HAP-1 (cell line): ENCODE measurements around the gene CACFD1.

ENCODE experiments used
- DNase-seq, 2 experiments: peaks; one replicate each; pipeline ENCODE4 v3.0.0-alpha.2; 2016 to 2020; ENCODE audit warnings: low spot score in 2 of 2
- H3K27me3 ChIP-seq: fragments of 250-450 bp; sonication (Bioruptor Pico); 2 replicates; pipeline ENCODE4 v1.5.1; 2020; ENCODE audit warnings: low read depth, mild to moderate bottlenecking, moderate library complexity
- H3K36me3 ChIP-seq: fragments of 250-450 bp; sonication (Bioruptor Pico); replicated peaks from 2 replicates; pipeline ENCODE4 v1.5.1; 2020; ENCODE audit warnings: mild to moderate bottlenecking
- H3K4me1 ChIP-seq: fragments of 250-450 bp; sonication (Bioruptor Pico); 2 replicates; pipeline ENCODE4 v1.5.1; 2020; ENCODE audit warnings: mild to moderate bottlenecking
- H3K4me3 ChIP-seq: fragments of 250-450 bp; sonication (Bioruptor Pico); 2 replicates; pipeline ENCODE4 v1.5.1; 2020; ENCODE audit warnings: mild to moderate bottlenecking, moderate library complexity
- H3K9me3 ChIP-seq: fragments of 250-450 bp; sonication (Bioruptor Pico); 2 replicates; pipeline ENCODE4 v1.5.1; 2020; ENCODE audit warnings: mild to moderate bottlenecking, moderate library complexity
- in situ Hi-C: fragments of 300-500 bp; cut with MboI; formaldehyde crosslinking; loops from 3 replicates; pipeline ENCODE4 v1.14.3; 2020; ENCODE audit warnings: low sequenced_read_pairs, inconsistent platforms, mixed read lengths

CACFD1 gene

DNA sequence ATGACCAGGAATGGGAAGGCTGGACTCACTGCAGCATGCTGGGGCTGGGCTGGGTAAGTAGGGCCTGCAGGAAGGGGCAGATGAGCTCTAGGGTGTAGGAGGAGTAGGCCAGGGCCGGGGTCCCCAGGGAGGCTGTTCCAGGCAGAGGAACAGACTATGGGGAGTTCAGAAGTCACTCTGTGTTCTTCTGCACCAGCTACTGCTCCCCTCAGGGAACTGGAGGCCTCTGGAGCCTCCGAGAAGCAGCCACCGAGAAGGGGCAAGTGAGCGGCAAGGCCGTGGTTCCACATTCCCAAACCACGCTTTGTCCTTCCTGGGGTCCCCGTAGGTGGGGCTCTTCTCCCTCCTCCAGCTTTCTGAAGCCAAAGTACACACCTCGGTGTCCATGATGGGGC lies 27.6 kb downstream of the CACFD1 start:
- Histone ChIP-seq H3K4me3 (no peak overlapping the region), H3K36me3 (no peaks in the 10 kb centered on the region), H3K27me3 (peaks cover 3% of the 10 kb centered on the region; the same call in 1 of the 2 replicates), H3K9me3 (no peaks in the 10 kb centered on the region), H3K4me1 (no peaks in the 10 kb centered on the region)
- DNase-seq, result no peak
- in situ Hi-C loops, result loop anchor here (5.0 to 25.0 kb wide), 3 partner anchors 143 to 450 kb away; partner anchors contain the start of genes GTF3C5, MED22 and RPL7A

DNA sequence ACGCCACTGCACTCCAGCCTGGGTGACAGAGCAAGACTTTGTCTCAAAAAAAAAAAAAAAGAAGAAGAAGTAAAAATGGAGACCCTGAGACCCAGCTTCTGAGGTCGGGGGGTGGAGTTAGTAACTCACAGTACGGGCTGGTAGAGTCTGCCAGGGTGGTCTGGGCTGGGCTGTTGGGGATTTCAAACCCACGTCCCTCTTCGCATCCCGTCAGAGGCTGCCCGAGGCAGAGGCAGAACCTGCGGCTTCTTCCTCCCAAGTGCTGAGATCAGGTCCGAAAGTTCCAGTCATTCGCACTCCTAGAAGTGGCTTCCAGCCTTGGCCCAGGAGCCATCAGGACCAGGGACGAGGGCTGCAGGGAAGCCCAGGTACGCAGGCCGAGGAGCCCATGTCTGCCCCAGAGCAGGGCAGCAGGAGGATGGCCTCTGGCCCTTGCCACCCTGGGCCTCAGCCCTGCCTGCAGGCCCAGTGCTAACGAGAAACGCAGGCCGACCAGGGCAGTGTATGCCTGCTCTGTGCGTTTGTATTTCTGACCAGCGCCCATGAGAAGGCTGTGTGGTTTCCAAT lies 29.0 kb downstream of the CACFD1 start:
- Histone ChIP-seq H3K9me3 (no peaks in the 10 kb centered on the region), H3K27me3 (peaks cover 3% of the 10 kb centered on the region; the same call in 1 of the 2 replicates), H3K36me3 (no peaks in the 10 kb centered on the region), H3K4me3 (no peak overlapping the region), H3K4me1 (no peaks in the 10 kb centered on the region)
- DNase-seq, result no peak
- in situ Hi-C loops, result loop anchor here (5.0 to 25.0 kb wide), 3 partner anchors 144 to 451 kb away; partner anchors contain the start of genes GTF3C5, MED22 and RPL7A

DNA sequence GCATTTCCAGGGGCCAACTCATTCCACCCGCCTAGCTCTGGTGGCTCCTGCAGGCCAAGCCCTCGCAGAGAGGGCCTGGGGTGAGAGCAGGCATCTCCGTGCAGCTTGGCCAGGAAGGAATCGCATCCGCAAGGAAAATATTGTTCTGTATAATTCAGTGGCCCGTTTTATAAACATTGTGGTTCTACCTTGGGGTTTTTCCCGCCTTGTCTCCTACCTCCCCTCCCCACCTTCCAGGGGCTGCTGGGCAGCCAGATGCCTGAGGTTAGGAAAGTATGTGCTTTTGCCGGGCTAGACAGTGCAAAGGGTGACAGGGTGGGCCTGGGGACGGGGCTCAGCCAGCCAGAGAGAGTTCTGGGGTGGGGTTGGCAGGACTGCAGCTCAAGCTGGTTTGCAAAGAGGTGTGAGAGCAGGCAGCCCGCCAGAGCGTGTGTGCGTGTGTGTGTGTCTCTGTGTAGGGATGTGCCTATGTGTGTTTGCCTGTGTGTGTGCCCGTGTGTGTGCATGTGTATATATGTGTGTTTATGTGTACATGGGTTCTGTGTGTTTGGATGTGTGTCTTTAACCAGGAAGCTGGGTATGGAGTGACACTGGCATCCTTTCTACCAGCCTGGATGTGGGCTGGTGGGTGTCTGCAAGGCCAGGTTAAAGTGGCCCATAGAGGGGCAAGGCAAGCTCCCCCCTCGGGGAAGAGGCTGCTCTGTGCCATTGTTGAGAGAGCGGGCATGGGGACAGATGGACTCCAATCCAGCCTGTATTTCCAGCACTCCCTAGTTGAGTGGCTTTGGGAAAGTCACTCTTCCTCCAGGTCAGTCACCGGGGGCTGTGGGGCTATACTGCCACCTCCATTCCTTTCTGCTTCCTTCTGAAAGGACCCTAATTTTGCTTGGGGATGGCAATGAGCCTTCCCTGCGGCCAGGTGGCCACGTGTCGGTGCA lies 29.7 kb downstream of the CACFD1 start:
- H3K4me3 ChIP-seq, result no peak overlapping the region
- H3K9me3 ChIP-seq, result no peaks in the 10 kb centered on the region
- in situ Hi-C loops, result loop anchor here (5.0 to 25.0 kb wide), 3 partner anchors 145 to 452 kb away; partner anchors contain the start of genes GTF3C5, MED22 and RPL7A
- no peak for DNase-seq
- no peaks in the 10 kb centered on the region for H3K4me1 ChIP-seq
- H3K36me3 ChIP-seq, result no peaks in the 10 kb centered on the region
- peaks cover 3% of the 10 kb centered on the region; the same call in 1 of the 2 replicates for H3K27me3 ChIP-seq

- Histone ChIP-seq H3K4me1 (no peaks in the 10 kb centered on the region), H3K27me3 (peaks cover 3% of the 10 kb centered on the region; the same call in 1 of the 2 replicates)
- in situ Hi-C loops, result loop anchor here (25.0 kb wide), 1 partner anchor 453 kb away; the partner anchor contains the start of gene GTF3C5
These were observed 30.5 kb downstream of the CACFD1 start for GRCh38 chr9:133490201-133490681.

DNA sequence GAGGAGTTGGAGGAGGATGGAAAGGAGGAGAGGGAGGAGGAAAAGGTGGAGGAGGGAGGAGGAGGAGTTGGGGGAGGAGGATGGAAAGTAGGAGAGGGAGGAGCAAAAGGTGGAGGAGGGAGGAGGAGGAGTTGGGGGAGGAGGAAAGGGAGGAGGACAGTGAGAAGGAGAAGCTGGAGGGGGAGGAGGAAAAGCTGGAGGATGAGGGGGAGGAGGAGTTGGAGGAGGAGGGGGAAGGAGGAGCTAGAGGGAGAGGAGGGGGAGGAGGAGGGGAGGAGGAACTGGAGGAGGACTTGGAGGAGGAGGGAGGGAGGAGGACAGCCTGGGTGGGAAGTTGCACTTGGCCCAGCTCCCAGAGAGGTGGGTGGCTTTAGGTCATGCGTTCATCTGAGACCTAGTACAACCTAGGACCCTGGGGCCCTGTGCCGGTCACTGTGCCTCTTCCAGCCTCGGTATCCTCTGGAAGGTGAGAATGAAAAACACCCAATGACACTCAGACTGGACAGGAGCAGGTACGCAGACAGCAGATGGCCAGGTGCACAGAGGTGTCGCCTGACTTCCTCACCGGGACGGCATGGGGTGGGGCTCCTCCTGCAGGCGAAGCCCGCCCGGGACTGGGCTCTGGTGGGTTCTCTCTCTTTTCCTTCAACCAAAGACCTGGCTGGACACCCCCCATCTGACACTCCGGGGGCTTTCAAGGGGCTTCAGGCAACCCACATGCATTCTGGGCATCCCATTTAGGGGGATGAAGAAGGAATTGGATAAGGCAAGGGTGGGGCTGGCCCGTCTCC lies 31.3 kb downstream of the CACFD1 start:
- Histone ChIP-seq H3K27me3 (peaks cover 3% of the 10 kb centered on the region; the same call in 1 of the 2 replicates), H3K4me3 (no peak overlapping the region), H3K4me1 (no peaks in the 10 kb centered on the region), H3K9me3 (no peaks in the 10 kb centered on the region), H3K36me3 (no peaks in the 10 kb centered on the region)
- no peak for DNase-seq
- in situ Hi-C loops, result loop anchor here (25.0 kb wide), 1 partner anchor 454 kb away; the partner anchor contains the start of gene GTF3C5

More at GRCh38 chr9:133490201-133490681, 30.5 kb downstream of the CACFD1 start:
- Histone ChIP-seq H3K4me3 (no peak overlapping the region), H3K36me3 (no peaks in the 10 kb centered on the region), H3K9me3 (no peaks in the 10 kb centered on the region)
- no peak for DNase-seq

- Histone ChIP-seq H3K27me3 (peaks cover 6% of the 10 kb centered on the region; the same call in 1 of the 2 replicates), H3K9me3 (no peaks in the 10 kb centered on the region), H3K36me3 (no peaks in the 10 kb centered on the region), H3K4me1 (no peaks in the 10 kb centered on the region), H3K4me3 (no peak overlapping the region)
- no peak for DNase-seq
- in situ Hi-C loops, result loop anchor here (25.0 kb wide), 1 partner anchor 454 kb away; the partner anchor contains the start of gene GTF3C5
These were observed 31.8 kb downstream of the CACFD1 start for GRCh38 chr9:133491656-133491925.

DNA sequence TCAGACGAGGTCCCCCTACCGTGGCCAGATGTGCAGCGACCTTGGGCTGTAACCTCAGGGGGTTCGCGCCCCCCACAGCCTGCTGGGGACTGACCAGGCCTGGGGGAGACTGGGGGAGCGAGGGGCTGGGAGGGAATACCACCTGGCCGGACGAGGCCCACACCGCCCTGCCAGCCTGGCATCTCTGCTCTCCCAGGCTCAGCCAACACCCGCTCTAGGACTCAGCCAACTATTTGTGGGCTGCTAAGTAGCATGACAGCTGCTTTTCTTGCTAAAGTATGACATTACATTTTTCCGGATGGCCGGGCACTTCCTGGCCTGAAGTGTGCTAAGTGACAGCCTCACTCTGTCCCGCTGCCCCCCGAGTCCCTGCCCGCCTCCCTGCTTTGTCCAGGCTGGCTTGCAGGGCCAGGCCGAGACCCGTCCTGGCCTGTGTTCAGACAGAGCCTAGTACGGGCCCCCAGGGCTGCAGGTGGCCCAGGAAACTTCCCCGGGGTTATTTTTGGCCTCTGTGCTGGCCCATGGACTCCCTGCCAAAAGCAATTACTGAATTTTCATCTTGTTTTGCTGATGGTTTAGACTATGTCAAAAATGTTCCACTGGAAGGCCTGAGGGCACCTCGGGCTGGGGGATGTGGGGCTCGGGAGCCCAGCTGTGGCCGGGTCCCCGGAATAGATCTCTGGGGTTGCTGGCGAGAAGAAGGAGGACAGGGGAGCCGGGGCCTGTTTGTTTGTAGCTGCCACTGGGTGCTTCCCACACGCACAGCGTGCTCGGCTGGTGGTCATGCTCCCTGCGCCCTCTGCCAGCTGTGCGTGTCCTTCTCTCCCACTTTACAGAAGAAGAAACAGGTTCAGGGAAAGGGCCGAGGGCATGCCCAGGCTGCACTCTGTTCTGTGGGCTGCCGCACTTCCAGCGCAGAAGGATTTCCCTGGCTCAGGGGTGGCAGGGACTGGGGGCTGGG lies 32.6 kb downstream of the CACFD1 start:
- no peak overlapping the region for H3K4me3 ChIP-seq
- in situ Hi-C loops, result loop anchor here (25.0 kb wide), 1 partner anchor 455 kb away; the partner anchor contains the start of gene GTF3C5
- H3K9me3 ChIP-seq, result no peaks in the 10 kb centered on the region
- no peak for DNase-seq
- H3K4me1 ChIP-seq, result no peaks in the 10 kb centered on the region
- H3K36me3 ChIP-seq, result no peaks in the 10 kb centered on the region
- peaks cover 6% of the 10 kb centered on the region; the same call in 1 of the 2 replicates for H3K27me3 ChIP-seq

DNA sequence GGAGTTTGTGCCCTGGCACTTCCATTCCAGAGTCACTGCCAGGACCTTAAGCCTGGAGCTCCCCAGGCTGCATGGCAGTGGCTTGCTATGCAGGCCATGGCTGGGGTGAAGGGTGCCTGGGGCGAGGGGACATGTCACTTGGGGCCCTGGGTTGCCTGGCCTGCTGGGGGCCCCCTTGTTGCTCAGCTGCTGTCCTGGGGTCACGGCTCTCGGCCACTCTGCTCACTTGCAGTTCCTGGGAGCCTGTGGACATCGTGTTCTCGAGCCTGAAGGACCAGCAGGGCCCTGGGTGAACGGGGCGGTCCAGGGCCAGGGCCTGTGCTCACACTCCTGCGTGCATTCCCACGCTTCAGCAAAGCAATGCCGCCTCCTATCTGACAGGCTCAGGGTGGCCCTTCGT lies 33.6 kb downstream of the CACFD1 start:
- H3K4me3 ChIP-seq, result no peak overlapping the region
- H3K27me3 ChIP-seq, result peaks cover 6% of the 10 kb centered on the region; the same call in 1 of the 2 replicates
- H3K4me1 ChIP-seq, result no peaks in the 10 kb centered on the region
- in situ Hi-C loops, result loop anchor here (25.0 kb wide), 1 partner anchor 456 kb away; the partner anchor contains the start of gene GTF3C5
- no peaks in the 10 kb centered on the region for H3K36me3 ChIP-seq
- DNase-seq, result no peak
- H3K9me3 ChIP-seq, result no peaks in the 10 kb centered on the region

DNA sequence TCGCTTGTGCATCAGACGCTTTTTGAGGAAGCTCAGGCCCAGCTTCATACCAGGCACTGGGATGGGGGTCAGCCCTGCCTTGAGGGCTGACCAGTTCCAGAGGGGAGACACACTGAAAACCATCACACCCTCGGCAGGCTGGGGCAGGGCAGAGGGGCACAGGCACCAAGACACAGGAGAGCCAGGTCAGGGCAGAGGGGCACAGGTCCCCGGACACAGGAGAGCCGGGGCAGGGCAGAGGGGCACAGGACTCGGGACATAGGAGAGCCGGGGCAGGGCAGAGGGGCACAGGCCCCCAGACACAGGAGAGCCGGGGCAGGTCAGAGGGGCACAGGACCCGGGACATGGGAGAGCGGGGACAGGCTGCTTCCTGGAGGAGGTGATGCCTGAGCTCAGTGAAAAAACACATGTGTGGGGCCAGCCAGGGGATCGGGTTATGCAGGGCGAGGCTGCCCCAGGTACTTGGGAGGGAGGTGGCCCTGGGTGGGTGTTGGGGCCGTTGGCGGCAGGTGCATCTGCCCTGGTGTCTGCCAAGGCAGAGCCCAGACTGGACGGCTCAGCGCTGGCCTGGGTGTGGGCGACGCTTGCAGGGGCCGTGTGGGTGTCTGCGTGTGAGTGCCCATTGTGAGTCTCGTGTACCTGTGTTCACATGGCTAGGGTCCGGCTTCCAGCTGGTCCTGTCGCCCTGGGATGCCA lies 34.2 kb downstream of the CACFD1 start:
- H3K36me3 ChIP-seq, result no peaks in the 10 kb centered on the region
- no peaks in the 10 kb centered on the region for H3K9me3 ChIP-seq
- no peaks in the 10 kb centered on the region for H3K4me1 ChIP-seq
- no peak overlapping the region for H3K4me3 ChIP-seq
- in situ Hi-C loops, result loop anchor here (25.0 kb wide), 1 partner anchor 457 kb away; the partner anchor contains the start of gene GTF3C5
- no peak for DNase-seq
- peaks cover 6% of the 10 kb centered on the region; the same call in 1 of the 2 replicates for H3K27me3 ChIP-seq

- H3K4me1 ChIP-seq, result no peaks in the 10 kb centered on the region
- in situ Hi-C loops, result loop anchor here (25.0 kb wide), 1 partner anchor 457 kb away; the partner anchor contains the start of gene GTF3C5
- H3K9me3 ChIP-seq, result no peaks in the 10 kb centered on the region
- peaks cover 6% of the 10 kb centered on the region; the same call in 1 of the 2 replicates for H3K27me3 ChIP-seq
- no peak overlapping the region for H3K4me3 ChIP-seq
- DNase-seq, result no peak
- no peaks in the 10 kb centered on the region for H3K36me3 ChIP-seq
These were observed 35.0 kb downstream of the CACFD1 start for GRCh38 chr9:133494636-133495326.
